T1000 (cell line): ENCODE results near the gene RASSF9.

Experiments used
- DNase-seq: peaks from one replicate; lab custom pipeline; 2025; ENCODE audit warnings: mixed read lengths; lab: John Stamatoyannopoulos, UW

The RASSF9 gene

GRCh38 chr12:85821206-85821605 is 15.0 kb downstream of the RASSF9 start:
- no peak for DNase-seq

DNA sequence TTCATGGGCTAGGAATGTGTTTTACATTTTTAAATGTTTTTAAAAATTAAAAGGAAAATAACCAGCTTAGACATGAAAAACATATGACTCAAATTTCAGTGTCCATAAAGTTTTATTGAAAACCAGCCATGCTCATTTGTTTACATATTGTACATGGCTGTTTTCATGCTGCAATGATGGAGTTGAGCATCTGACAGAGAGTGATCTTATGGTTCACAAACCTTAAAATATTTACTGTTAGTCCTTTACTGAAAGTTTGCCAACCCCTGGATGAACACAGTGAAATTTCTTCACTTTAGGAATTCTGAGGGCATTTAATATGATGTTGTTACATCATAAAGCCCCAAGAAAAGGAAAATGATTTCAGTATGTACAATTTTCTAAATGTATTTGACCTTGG is 16.1 kb downstream of the RASSF9 start:
- no peak for DNase-seq

DNA sequence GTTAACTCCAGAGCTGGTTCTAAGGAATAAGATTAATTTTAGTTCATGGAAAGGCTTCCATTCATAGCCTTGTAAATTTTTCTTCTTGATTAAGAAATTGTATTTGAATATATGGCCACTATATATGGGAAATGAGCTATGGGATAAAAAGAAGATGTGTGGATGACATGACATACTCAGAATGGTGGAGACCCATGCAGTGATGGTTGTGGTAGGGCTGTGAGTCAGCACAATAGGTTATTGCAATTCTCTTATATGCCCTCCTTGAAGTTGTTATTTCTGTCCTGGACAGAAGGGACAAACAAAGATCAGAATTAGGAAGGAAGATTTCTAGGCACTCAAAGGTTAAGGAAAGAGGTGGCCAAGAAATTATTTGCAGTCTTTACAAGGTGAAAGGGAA is 21.5 kb downstream of the RASSF9 start:
- no peak for DNase-seq

DNA sequence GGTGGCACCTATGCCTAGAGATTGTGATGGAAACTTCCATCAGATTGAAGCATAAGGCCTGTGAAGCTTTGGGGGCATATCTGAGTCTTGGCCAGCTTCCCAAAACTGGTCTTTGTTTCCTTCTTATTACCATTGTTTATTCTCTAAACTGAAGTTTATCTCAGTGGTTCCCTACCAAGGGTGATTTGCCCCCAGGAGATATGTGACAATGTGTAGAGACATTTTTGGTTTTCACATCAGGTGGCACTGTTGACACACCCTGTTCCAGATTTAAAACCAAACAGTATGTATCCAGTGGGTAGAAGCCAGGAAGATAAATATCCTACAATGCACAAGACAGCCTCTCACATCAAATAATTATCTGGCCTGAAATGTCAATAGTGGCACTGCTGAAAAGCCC is 22.1 kb downstream of the RASSF9 start:
- DNase-seq, result no peak

DNA sequence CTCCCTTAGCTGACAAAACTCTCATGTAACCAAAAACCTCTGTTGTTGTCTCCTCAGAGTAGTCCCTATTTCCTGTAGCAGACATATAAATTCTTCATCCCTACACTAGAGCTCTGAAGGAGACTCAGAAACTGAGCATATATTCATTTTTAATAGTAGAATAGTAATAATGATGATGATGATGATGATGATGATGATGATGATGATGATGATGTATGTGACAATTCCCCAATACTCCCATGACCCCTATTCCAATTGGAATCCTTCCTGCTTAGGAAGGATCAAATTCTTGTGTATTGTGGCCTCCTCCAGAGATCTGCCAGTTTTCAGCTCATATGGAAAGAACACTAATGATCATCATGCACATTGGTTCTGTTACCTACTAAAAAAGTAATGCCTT is 26.7 kb downstream of the RASSF9 start:
- DNase-seq, result no peak

GRCh38 chr12:85807730-85808129 is 28.5 kb downstream of the RASSF9 start:
- no peak for DNase-seq

DNA sequence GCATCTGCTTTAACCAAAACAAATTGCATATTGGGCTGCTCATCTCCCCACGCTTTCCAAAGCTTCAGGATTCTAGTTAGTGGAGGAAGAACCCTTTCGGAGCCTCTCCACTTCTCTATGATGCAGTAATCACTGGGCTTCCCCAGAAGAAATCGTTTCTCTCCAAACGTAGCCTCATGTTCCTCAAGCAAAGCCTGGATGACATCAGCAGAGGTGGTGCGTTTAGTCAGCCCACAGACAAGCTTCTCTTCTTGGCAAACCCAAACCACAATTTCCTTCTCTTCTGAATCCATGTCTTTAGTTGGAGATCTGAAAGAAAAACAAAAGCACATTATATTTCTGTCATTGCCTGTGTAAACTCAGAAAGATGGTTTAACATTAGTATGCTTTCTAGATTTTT is 30.6 kb downstream of the RASSF9 start:
- no peak for DNase-seq

- no peak for DNase-seq
These were observed 31.5 kb downstream of the RASSF9 start for GRCh38 chr12:85804663-85805062.

- no peak for DNase-seq
These were observed 32.3 kb downstream of the RASSF9 start for GRCh38 chr12:85803923-85804322.

DNA sequence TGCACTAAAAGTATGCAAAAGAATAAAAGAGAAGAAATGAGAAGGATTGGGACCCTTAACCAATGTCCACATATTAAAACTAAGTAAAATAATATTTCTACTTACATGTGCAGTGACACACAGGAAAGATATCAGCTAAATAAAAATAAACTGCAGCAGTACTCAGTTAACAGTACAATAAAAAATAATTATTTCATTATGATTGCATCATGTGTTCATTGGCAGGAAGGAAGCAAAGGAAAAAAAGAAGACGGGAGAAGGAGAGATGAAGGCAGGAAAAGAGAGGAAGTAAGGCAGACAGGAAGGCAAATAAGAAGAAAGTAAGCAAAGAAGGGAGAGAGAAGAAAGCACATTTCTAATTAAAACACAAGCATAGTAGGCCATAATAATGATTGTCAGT is 33.0 kb downstream of the RASSF9 start:
- DNase-seq, result no peak

DNA sequence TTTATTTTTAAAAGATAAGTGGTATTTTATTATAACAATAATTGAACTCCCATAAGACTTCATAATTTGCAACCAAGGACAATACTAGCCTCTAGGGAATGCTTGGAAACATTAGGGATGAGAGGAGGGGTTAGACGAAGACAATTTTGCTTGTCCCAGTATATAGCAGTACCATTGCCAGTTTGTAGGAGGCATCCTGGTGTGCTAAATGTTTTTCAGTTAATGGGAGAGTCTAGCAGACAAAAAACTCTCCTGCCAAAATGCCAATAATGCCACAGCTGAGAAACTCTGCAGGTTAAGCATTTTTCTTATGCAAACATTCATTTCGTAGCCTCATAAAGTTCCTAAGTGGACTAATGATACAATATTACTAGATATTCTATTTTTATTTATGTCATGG is 38.1 kb downstream of the RASSF9 start:
- DNase-seq, result no peak

DNA sequence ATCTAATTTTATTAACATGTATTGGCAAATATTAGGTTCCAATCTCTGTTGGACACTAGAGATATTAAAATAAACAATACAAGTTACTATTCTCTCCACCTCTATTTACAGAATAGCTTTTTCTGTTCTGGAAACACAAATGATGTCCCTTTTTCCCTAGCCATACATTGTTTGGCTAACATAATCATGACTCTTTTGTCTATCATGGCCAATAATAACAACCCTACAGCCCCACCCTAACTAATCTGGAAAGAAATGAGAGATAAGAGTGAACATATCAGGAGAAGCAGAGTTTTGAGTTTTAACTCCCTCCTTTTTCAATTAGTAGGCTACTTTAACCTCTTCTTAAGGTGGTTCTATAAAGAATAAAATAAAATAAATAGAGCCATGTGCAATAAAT is 40.2 kb downstream of the RASSF9 start:
- no peak for DNase-seq

GRCh38 chr12:85794531-85794930 is 41.7 kb downstream of the RASSF9 start:
- no peak for DNase-seq

DNA sequence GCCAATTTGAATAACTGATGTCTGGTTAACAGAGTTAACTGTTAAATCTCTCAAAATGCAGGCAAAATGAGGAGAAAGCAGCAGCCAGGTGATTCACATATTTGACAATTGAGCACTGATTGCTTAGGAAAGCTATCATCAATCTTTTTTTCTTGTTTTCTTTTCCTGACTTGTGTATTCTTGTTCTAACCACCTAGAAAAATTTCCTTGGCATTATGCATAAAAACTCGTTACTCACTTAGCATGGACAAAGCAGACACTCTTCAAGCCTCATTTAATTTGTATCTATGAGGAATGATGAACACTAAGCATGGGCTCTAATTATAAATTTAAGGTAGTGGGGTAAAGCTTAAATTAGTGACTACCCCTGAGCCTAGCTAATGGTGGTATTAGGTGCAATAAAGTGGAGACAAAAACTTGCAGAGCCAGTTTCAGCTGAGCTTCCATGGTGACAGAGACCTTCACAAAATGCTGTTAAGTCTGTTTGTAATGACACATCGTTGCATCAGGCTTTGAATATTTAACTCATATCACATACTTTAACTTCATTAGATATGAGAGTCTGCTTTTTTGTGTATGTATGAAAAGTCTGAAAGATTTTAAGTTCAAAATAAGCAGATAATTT is 52.0 kb downstream of the RASSF9 start:
- DNase-seq, result no peak

DNA sequence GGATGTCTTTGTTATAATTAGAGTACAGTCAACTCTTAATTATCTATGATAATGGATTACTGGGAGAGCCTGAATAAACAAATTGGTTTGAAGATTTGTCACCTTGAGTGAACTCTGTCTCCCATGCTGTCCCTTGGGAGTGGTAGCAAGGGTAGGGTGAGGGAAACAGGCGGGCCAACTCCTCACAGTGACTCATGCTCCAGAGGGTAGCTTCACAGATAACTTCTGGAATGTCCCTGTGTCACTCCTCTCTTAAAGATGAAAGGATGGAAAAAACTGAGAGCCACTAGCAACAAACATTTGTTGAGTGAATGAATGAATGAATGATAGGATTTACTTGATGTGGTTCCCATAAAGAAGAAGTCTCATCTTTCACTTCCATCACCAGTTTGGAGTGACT is 53.5 kb downstream of the RASSF9 start:
- DNase-seq, result no peak

DNA sequence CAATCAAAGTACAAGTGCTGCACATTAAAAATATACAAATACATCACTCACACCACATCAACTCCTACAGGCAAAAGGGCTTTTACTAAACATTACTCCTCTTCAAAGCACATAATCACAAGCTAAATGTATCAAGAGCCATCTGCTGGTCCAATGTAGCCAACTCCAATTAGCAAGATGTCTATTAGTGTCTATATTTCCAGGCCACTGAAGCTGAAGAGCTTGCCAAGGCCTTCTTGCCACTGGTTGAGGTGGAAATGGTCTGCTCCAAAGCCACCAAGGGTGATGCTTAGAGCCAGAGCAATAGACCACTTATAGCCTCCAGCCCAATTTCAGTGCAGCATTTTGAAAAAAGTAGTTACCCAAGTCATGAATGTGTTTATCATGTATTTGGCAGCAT is 54.4 kb downstream of the RASSF9 start:
- DNase-seq, result no peak

- DNase-seq, result no peak
These were observed 56.4 kb downstream of the RASSF9 start for GRCh38 chr12:85779768-85780167.

GRCh38 chr12:85775091-85775490 is 61.1 kb downstream of the RASSF9 start:
- DNase-seq, result no peak

DNA sequence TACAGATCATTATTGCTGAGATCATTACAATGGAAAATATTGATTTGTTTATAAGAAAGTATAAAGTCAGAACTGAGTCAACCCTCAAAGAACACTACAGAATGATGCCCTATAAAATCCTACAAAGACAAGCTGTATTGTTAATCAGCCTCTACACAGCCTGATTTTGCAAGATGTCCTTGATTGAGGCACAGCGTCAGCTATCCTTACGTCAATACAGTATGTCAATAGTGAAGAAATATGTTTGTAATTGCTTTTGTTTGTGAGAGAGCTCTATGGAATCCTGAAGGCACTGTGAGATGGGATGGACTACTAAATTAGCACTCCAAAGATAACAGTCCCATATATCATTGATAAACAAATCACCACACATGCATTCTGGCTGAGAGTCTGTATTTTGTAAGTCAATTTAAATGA is 70.7 kb downstream of the RASSF9 start:
- no peak for DNase-seq

- DNase-seq, result no peak
These were observed 76.6 kb downstream of the RASSF9 start for GRCh38 chr12:85759623-85760022.

GRCh38 chr12:85759091-85759490 is 77.1 kb downstream of the RASSF9 start:
- no peak for DNase-seq

GRCh38 chr12:85755760-85756159 is 80.4 kb downstream of the RASSF9 start:
- DNase-seq, result no peak
